HepG2 (cell line): ENCODE results near the gene RBM12. TPM values are rescaled to one million over a fixed set of nuclear protein-coding genes. Genes with fewer than 3 reads are reported as not detected.

ENCODE experiments used
- ATAC-seq: fragments of 200-7000 bp; cut with Tn5 transposase; 3 replicates; pipeline ENCODE4 v1.9.1; 2020; ENCODE audit warnings: mild to moderate bottlenecking, moderate library complexity
- BruUV-seq: library from RNA; stranded (reverse); fragments of 400-500 nt; replicated peaks from 2 replicates; lab custom pipeline; 2021; lab: Mats Ljungman, UMichigan
- CTCF ChIA-PET: fragments of 300-600 bp; formaldehyde crosslinking; extraction: SDS; loops from one replicate; lab custom pipeline; 2021; ENCODE audit warnings: low total read pairs, inconsistent platforms, low intra/inter-chr PET ratio; lab: Yijun Ruan, JAX
- POLR2A ChIA-PET: fragments of 350-600 bp; sonication (Branson Sonifier 250); formaldehyde crosslinking; loops from one replicate; lab custom pipeline; 2020; ENCODE audit warnings: antibody characterized with exemption, inconsistent platforms; lab: Yijun Ruan, JAX
- DNase-seq: peaks from one replicate; pipeline ENCODE4 v3.0.0-alpha.2; 2015; ENCODE audit warnings: low spot score
- FAIRE-seq: peaks from 3 replicates; lab custom pipeline; 2011; peaks lifted over from hg19 to GRCh38; lab: Jason Lieb, UNC
- H2AFZ ChIP-seq: one replicate; pipeline ENCODE4 v1.6.1; 2011; ENCODE audit warnings: low read length, inconsistent platforms
- H3K27ac ChIP-seq: fragments of 300-600 bp; 3 replicates; pipeline ENCODE4 v1.8.0; 2011; ENCODE audit warnings: mixed run types, mild to moderate bottlenecking, mixed read lengths, low read length, inconsistent platforms; ENCODE audit not compliant: insufficient read depth; ENCODE audit errors: extremely low read length
- H3K27me3 ChIP-seq, 2 experiments: fragments of 200-600 bp in 1 of 2; 2 replicates in 1 of 2; 3 replicates in 1 of 2; pipeline versions ENCODE4 v1.6.0 to v1.8.0; 2011; ENCODE audit warnings: low read length in 2 of 2, mild to moderate bottlenecking in 2 of 2, moderate library complexity in 2 of 2, inconsistent platforms in 1 of 2; ENCODE audit not compliant: insufficient read depth in 2 of 2, control insufficient read depth in 1 of 2
- H3K36me3 ChIP-seq, 2 experiments: fragments of 200-600 bp in 1 of 2; replicated peaks in 1 of 2; 2 replicates in 1 of 2; 3 replicates in 1 of 2; pipeline versions ENCODE4 v1.5.1 to v1.8.0; 2011; ENCODE audit warnings: low read length in 2 of 2, inconsistent platforms in 1 of 2; ENCODE audit not compliant: insufficient read depth in 2 of 2, control insufficient read depth in 1 of 2
- H3K4me1 ChIP-seq: 2 replicates; pipeline ENCODE4 v1.5.1; 2012; ENCODE audit warnings: low read length, inconsistent platforms; ENCODE audit not compliant: insufficient read depth
- H3K4me2 ChIP-seq: 2 replicates; pipeline ENCODE4 v1.6.0; 2011; ENCODE audit warnings: low read depth, low read length, inconsistent platforms
- H3K4me3 ChIP-seq, 3 experiments: fragments of 200-600 bp in 1 of 3; sonication (generic), shearing (Covaris generic) in 1 of 3; replicated peaks in 1 of 3; 2 replicates each; pipeline ENCODE4 v1.5.1; 2011 to 2016; ENCODE audit warnings: low read length in 3 of 3, inconsistent platforms in 2 of 3, low read depth in 2 of 3, mild to moderate bottlenecking in 2 of 3, control low read depth in 1 of 3, mixed read lengths in 1 of 3; ENCODE audit not compliant: insufficient read depth in 1 of 3
- H3K79me2 ChIP-seq: one replicate; pipeline ENCODE4 v1.6.1; 2011; ENCODE audit warnings: low read length, inconsistent platforms; ENCODE audit not compliant: insufficient read depth
- H3K9ac ChIP-seq: 2 replicates; pipeline ENCODE4 v1.6.0; 2011; ENCODE audit warnings: mild to moderate bottlenecking, low read depth, low read length, inconsistent platforms; ENCODE audit not compliant: insufficient read depth
- H3K9me3 ChIP-seq: 2 replicates; pipeline ENCODE4 v1.5.1; 2012; ENCODE audit warnings: mild to moderate bottlenecking, low read length
- H4K20me1 ChIP-seq: 2 replicates; pipeline ENCODE4 v1.6.0; 2011; ENCODE audit warnings: inconsistent platforms, mild to moderate bottlenecking, low read length, moderate library complexity; ENCODE audit not compliant: insufficient read depth
- DMTF1 ChIP-seq: sonication (generic); formaldehyde crosslinking; IDR thresholded peaks from 2 replicates; pipeline ENCODE4 v1.4.0; 2020; ENCODE audit warnings: mild to moderate bottlenecking, missing genetic modification reagents
- ELF4 ChIP-seq: sonication (generic); formaldehyde crosslinking; IDR thresholded peaks from 2 replicates; pipeline ENCODE4 v1.5.0; 2020; ENCODE audit warnings: missing genetic modification reagents, mild to moderate bottlenecking, moderate library complexity, borderline replicate concordance
- ESRRA ChIP-seq: sonication (generic); formaldehyde crosslinking; IDR thresholded peaks from 2 replicates; pipeline ENCODE4 v1.5.1; 2020; ENCODE audit warnings: mild to moderate bottlenecking, low read depth, missing genetic modification reagents
- GTF2F1 ChIP-seq: fragments of 150-350 bp; IDR thresholded peaks from 2 replicates; pipeline ENCODE4 v1.6.1; 2014; ENCODE audit warnings: low read length
- PRDM15 ChIP-seq: sonication (generic); formaldehyde crosslinking; IDR thresholded peaks from 2 replicates; pipeline ENCODE4 v1.4.0; 2020; ENCODE audit warnings: missing genetic modification reagents
- RBM22 ChIP-seq: fragments of 200-400 bp; formaldehyde crosslinking; optimal IDR thresholded peaks from 2 replicates; pipeline ENCODE3; 2017; ENCODE audit warnings: mild to moderate bottlenecking, low read length, moderate library complexity
- RFX3 ChIP-seq: IDR thresholded peaks from 2 replicates; pipeline ENCODE4 v1.6.1; 2016; ENCODE audit warnings: missing biosample characterization, missing genetic modification reagents
- TBL1XR1 ChIP-seq: fragments of 150-350 bp; IDR thresholded peaks from 2 replicates; pipeline ENCODE4 v1.6.1; 2014; ENCODE audit warnings: borderline replicate concordance, low read length; ENCODE audit not compliant: partially characterized antibody
- ZKSCAN1 ChIP-seq: fragments of 150-350 bp; IDR thresholded peaks from 2 replicates; pipeline ENCODE4 v1.6.1; 2014; ENCODE audit warnings: low read length
- ZNF335 ChIP-seq: sonication (generic); formaldehyde crosslinking; IDR thresholded peaks from 2 replicates; pipeline ENCODE4 v1.4.0; 2020; ENCODE audit warnings: missing genetic modification reagents
- ZNF432 ChIP-seq: sonication (generic); formaldehyde crosslinking; IDR thresholded peaks from 2 replicates; pipeline ENCODE4 v1.5.0; 2020; ENCODE audit warnings: missing genetic modification reagents, mild to moderate bottlenecking, borderline replicate concordance
- ZNF446 ChIP-seq: sonication (generic); formaldehyde crosslinking; IDR thresholded peaks from 2 replicates; pipeline ENCODE4 v1.5.0; 2020; ENCODE audit warnings: mild to moderate bottlenecking, missing genetic modification reagents
- ZNF709 ChIP-seq: sonication (generic); formaldehyde crosslinking; IDR thresholded peaks from 2 replicates; pipeline ENCODE4 v1.5.0; 2020; ENCODE audit warnings: mild to moderate bottlenecking, missing genetic modification reagents
- ZNF784 ChIP-seq: sonication (generic); formaldehyde crosslinking; IDR thresholded peaks from 2 replicates; pipeline ENCODE4 v1.5.1; 2020; ENCODE audit warnings: missing genetic modification reagents, mild to moderate bottlenecking, borderline replicate concordance
- ZNF790 ChIP-seq: sonication (generic); formaldehyde crosslinking; IDR thresholded peaks from 2 replicates; pipeline ENCODE4 v1.8.0; 2022; ENCODE audit warnings: missing genetic modification reagents, mild to moderate bottlenecking, borderline replicate concordance
- ZNF879 ChIP-seq: sonication (generic); formaldehyde crosslinking; IDR thresholded peaks from 2 replicates; pipeline ENCODE4 v1.8.1; 2023; ENCODE audit warnings: missing genetic modification reagents
- whole genome bisulfite sequencing: methylation state at CpG from one replicate; pipeline ENCODE4 v1.1.6; 2017; ENCODE audit warnings: low lambda C conversion rate; 5-methylcytosine and 5-hydroxymethylcytosine counted together
- in situ Hi-C: cut with HindIII; loops from 2 replicates; pipeline ENCODE4 v1.10.0; 2017; ENCODE audit warnings: low pct_unique_long_range_greater_than_20kb; ENCODE audit not compliant: extremely low pct_ligation_motif_present
- intact Hi-C: fragments of 100-400 bp; cut with micrococcal nuclease; formaldehyde crosslinking; loops from one replicate; pipeline ENCODE4 v1.10.0; 2022; ENCODE audit not compliant: unreplicated experiment
- polyA plus RNA-seq, 8 experiments: library from polyadenylated mRNA; depleted of rRNA in 3 of 8; stranded (reverse) in 7 of 8; unstranded in 1 of 8; fragments of >200 nt; fragmentation: Illumina TruSeq in 4 of 8; extraction: Trizol in 4 of 8; gene quantifications; 2 replicates each; pipeline versions ENCODE4 v1.2.1 to v1.2.3, GENCODE V29; 2011 to 2016; ENCODE audit warnings: low read depth in 4 of 8, missing spikeins in 1 of 8, mixed read lengths in 1 of 8; ENCODE audit not compliant: insufficient read depth in 1 of 8
- total RNA-seq, 5 experiments: library from RNA; depleted of rRNA; stranded (reverse); fragments of >200 nt; fragmentation: Illumina TruSeq; extraction: Trizol; gene quantifications; 2 replicates each; pipeline ENCODE4 v1.2.3, GENCODE V29; 2016; ENCODE audit warnings: low read depth in 1 of 5

RBM12 gene
- total and polyA plus RNA-seq, 2 of the 13 experiments (the other 11 are each of a cell fraction or from before 2014, with no cell fraction given), result 97.9 to 104 TPM

GRCh38 chr20:35663516-35664465 lies 909 bp downstream of the RBM12 start:
- ChIA-PET CTCF (no interaction called here), POLR2A (interaction anchor here (0.6 to 4.6 kb wide), 31 partner anchors 9 to 291 kb away, joined by 3 to 73 read pairs (median 4); partner anchors contain the start of genes CEP250, ERGIC3, NFS1 and PHF20)
- in situ Hi-C loops (loop anchor here (5.0 kb wide), 1 partner anchor 46 kb away; the partner anchor contains the start of gene SPAG4), intact Hi-C loops (loop anchor here (2.0 kb wide), 2 partner anchors 35 to 47 kb away; partner anchors contain the start of genes NFS1 and ROMO1)
- Histone ChIP-seq H3K9me3 (no peaks in the 10 kb centered on the region), H3K9ac (peak overlapping the region; percentile 99), H3K4me1 (peaks cover 50% of the 10 kb centered on the region), H3K4me2 (peak overlapping the region; percentile 95), H3K27me3 (no peaks in the 10 kb centered on the region; a peak in 1 of 5 replicates), H3K27ac (peak overlapping the region; percentile 90), H2AFZ (no peak overlapping the region), H3K79me2 (peaks cover 60% of the 10 kb centered on the region), H3K36me3 (0 out of 5 replicates have a peak, but pooled peaks cover 0 to 5% of the 10 kb centered on the region in 2 experiments), H4K20me1 (peaks cover 53% of the 10 kb centered on the region), H3K4me3 (peak overlapping the region; percentile 76 to 99 (median 79))
- DNase-seq (peak; percentile 61), FAIRE-seq (no peak), ATAC-seq (peak; percentile 34)
- WGBS, result under 1% methylated on average over 28 of the region's 28 CpGs
- no TSS peak for BruUV-seq
- no peak for TF ChIP-seq ESRRA
- TF ChIP-seq RFX3, result 0 out of 2 replicates have a peak, but pooled peaks have one; percentile 18
- peak; percentile 79; the same call in 1 of the 2 replicates for TF ChIP-seq ZNF879 (CRISPR knock-in tag)
- TF ChIP-seq GTF2F1, result no peak
- TF ChIP-seq TBL1XR1, result no peak
- peak; percentile 48 for TF ChIP-seq RBM22
- no peak for TF ChIP-seq DMTF1 (CRISPR knock-in tag)
- no peak for TF ChIP-seq PRDM15 (CRISPR knock-in tag)
- TF ChIP-seq ZNF790, result no peak
- no peak for TF ChIP-seq ZKSCAN1
- peak; percentile 55; the same call in 1 of the 2 replicates for TF ChIP-seq ZNF709 (CRISPR knock-in tag)
- TF ChIP-seq ZNF446 (CRISPR knock-in tag), result peak; percentile 44
- TF ChIP-seq ZNF784 (CRISPR knock-in tag), result no peak
- no peak for TF ChIP-seq ZNF432
- no peak for TF ChIP-seq ZNF335 (CRISPR knock-in tag)
- TF ChIP-seq ELF4 (CRISPR knock-in tag), result no peak
